IMR-90 (cell line): Measurements from ENCODE around the gene TAGAP. TPM values are rescaled to one million over a fixed set of nuclear protein-coding genes. Genes with fewer than 3 reads are reported as not detected.

ENCODE experiments used
- ATAC-seq: fragments of 200-7000 bp; cut with Tn5 transposase; 2 replicates; pipeline ENCODE4 v1.9.1; 2020; ENCODE audit warnings: low read depth, mild to moderate bottlenecking, moderate library complexity
- BruUV-seq: library from RNA; stranded (reverse); fragments of 400-500 nt; replicated peaks from 2 replicates; lab custom pipeline; 2021; lab: Mats Ljungman, UMichigan
- CTCF ChIA-PET: fragments of 300-600 bp; formaldehyde crosslinking; extraction: SDS; loops from one replicate; lab custom pipeline; 2021; ENCODE audit warnings: antibody characterized with exemption; lab: Yijun Ruan, JAX
- POLR2A ChIA-PET: fragments of 300-600 bp; sonication (Branson Sonifier 250); formaldehyde crosslinking; loops from one replicate; lab custom pipeline; 2022; ENCODE audit warnings: antibody characterized with exemption; ENCODE audit not compliant: unreplicated experiment; lab: Charles Lee
- DNase-seq: peaks from one replicate; pipeline ENCODE4 v3.0.0; 2013
- H2AFZ ChIP-seq: replicated peaks from 2 replicates; pipeline ENCODE3; 2013; ENCODE audit warnings: low read length, mild to moderate bottlenecking; ENCODE audit not compliant: poor library complexity
- H2AK5ac ChIP-seq: 2 replicates; pipeline ENCODE4 v1.6.1; 2013; ENCODE audit warnings: low read depth, low read length, inconsistent platforms
- H2AK9ac ChIP-seq: replicated peaks from 2 replicates; pipeline ENCODE3; 2013; ENCODE audit warnings: mild to moderate bottlenecking, low read depth, low read length, moderate library complexity; ENCODE audit not compliant: poor library complexity
- H2BK120ac ChIP-seq: 2 replicates; pipeline ENCODE4 v1.6.1; 2013; ENCODE audit warnings: low read depth, low read length, inconsistent platforms
- H2BK15ac ChIP-seq: 3 replicates; pipeline ENCODE4 v1.6.1; 2013; ENCODE audit warnings: low read depth, low read length, inconsistent platforms
- H2BK20ac ChIP-seq: 2 replicates; pipeline ENCODE4 v1.6.1; 2013; ENCODE audit warnings: low read depth, mild to moderate bottlenecking, inconsistent platforms, low read length, moderate library complexity
- H2BK5ac ChIP-seq: 2 replicates; pipeline ENCODE4 v1.6.1; 2013; ENCODE audit warnings: mild to moderate bottlenecking, low read depth, low read length, inconsistent platforms; ENCODE audit not compliant: poor library complexity, severe bottlenecking
- H3K14ac ChIP-seq: replicated peaks from 2 replicates; pipeline ENCODE4 v1.6.1; 2013; ENCODE audit warnings: low read depth, low read length, inconsistent platforms
- H3K18ac ChIP-seq: 2 replicates; pipeline ENCODE4 v1.6.1; 2013; ENCODE audit warnings: low read depth, low read length, control low read depth
- H3K23ac ChIP-seq: 2 replicates; pipeline ENCODE4 v1.6.1; 2013; ENCODE audit warnings: low read depth, low read length, inconsistent platforms
- H3K27ac ChIP-seq: 2 replicates; pipeline ENCODE4 v1.5.1; 2013; ENCODE audit warnings: mild to moderate bottlenecking, control low read depth, low read length; ENCODE audit not compliant: insufficient read depth
- H3K27me3 ChIP-seq: 2 replicates; pipeline ENCODE4 v1.6.1; 2013; ENCODE audit warnings: low read length; ENCODE audit not compliant: control insufficient read depth, insufficient read depth
- H3K36me3 ChIP-seq: 2 replicates; pipeline ENCODE4 v1.6.1; 2013; ENCODE audit warnings: low read length, mixed read lengths; ENCODE audit not compliant: control insufficient read depth, insufficient read depth
- H3K4ac ChIP-seq: 2 replicates; pipeline ENCODE4 v1.6.1; 2013; ENCODE audit warnings: low read depth, low read length, inconsistent platforms
- H3K4me1 ChIP-seq: 2 replicates; pipeline ENCODE4 v1.6.1; 2013; ENCODE audit warnings: low read length, mixed read lengths; ENCODE audit not compliant: control insufficient read depth, insufficient read depth
- H3K4me2 ChIP-seq: 2 replicates; pipeline ENCODE4 v1.6.1; 2013; ENCODE audit warnings: low read depth, mild to moderate bottlenecking, control low read depth, low read length, moderate library complexity
- H3K4me3 ChIP-seq: 2 replicates; pipeline ENCODE4 v1.5.1; 2013; ENCODE audit warnings: low read depth, mild to moderate bottlenecking, control low read depth, low read length, moderate library complexity; ENCODE audit not compliant: insufficient read depth
- H3K56ac ChIP-seq: 2 replicates; pipeline ENCODE4 v1.6.1; 2013; ENCODE audit warnings: low read length, inconsistent platforms; ENCODE audit not compliant: insufficient read depth; ENCODE audit errors: extremely low read depth
- H3K79me1 ChIP-seq, 2 experiments: 2 replicates each; pipeline ENCODE4 v1.6.1; 2013; ENCODE audit warnings: low read length in 2 of 2, inconsistent platforms in 1 of 2, low read depth in 1 of 2
- H3K9ac ChIP-seq: 2 replicates; pipeline ENCODE4 v1.6.1; 2013; ENCODE audit warnings: low read depth, low read length, control low read depth
- H3K9me1 ChIP-seq: 2 replicates; pipeline ENCODE4 v1.6.1; 2013; ENCODE audit warnings: low read length, inconsistent platforms; ENCODE audit not compliant: insufficient read depth
- H3K9me3 ChIP-seq: 2 replicates; pipeline ENCODE4 v1.6.1; 2013; ENCODE audit warnings: low read length; ENCODE audit not compliant: control insufficient read depth, insufficient read depth
- H4K20me1 ChIP-seq: 2 replicates; pipeline ENCODE4 v1.6.1; 2013; ENCODE audit warnings: low read length, inconsistent platforms; ENCODE audit not compliant: insufficient read depth
- H4K5ac ChIP-seq: 2 replicates; pipeline ENCODE4 v1.6.1; 2013; ENCODE audit warnings: mild to moderate bottlenecking, low read depth, low read length, control low read depth
- H4K8ac ChIP-seq, 2 experiments: 2 replicates each; pipeline ENCODE4 v1.6.1; 2013; ENCODE audit warnings: low read depth in 2 of 2, low read length in 2 of 2, control low read depth in 1 of 2, inconsistent platforms in 1 of 2
- H4K91ac ChIP-seq: 2 replicates; pipeline ENCODE4 v1.6.1; 2013; ENCODE audit warnings: low read depth, low read length, inconsistent platforms; ENCODE audit not compliant: insufficient read depth
- BHLHE40 ChIP-seq: fragments of 150-350 bp; IDR thresholded peaks from 2 replicates; pipeline ENCODE4 v1.6.1; 2016; ENCODE audit warnings: mild to moderate bottlenecking, low read depth, low read length
- CEBPB ChIP-seq: IDR thresholded peaks from 2 replicates; pipeline ENCODE4 v1.6.1; 2012; ENCODE audit warnings: low read depth, low read length, improper control_type of control experiment
- CHD1 ChIP-seq: IDR thresholded peaks from 2 replicates; pipeline ENCODE4 v1.6.1; 2012; ENCODE audit warnings: low read depth, low read length, improper control_type of control experiment
- CTCF ChIP-seq: conservative IDR thresholded peaks from 2 replicates; pipeline ENCODE4 v1.5.1; 2012; ENCODE audit warnings: mild to moderate bottlenecking, low read depth, low read length, improper control_type of control experiment
- ELK1 ChIP-seq: fragments of 150-350 bp; IDR thresholded peaks from 2 replicates; pipeline ENCODE4 v1.6.1; 2016; ENCODE audit warnings: low read depth, mild to moderate bottlenecking, low read length, moderate library complexity, borderline replicate concordance
- FOS ChIP-seq: fragments of 150-350 bp; IDR thresholded peaks from 2 replicates; pipeline ENCODE4 v1.6.1; 2016; ENCODE audit warnings: low read depth, low read length
- MAFK ChIP-seq: IDR thresholded peaks from 2 replicates; pipeline ENCODE4 v1.6.1; 2012; ENCODE audit warnings: low read depth, low read length, improper control_type of control experiment
- MAZ ChIP-seq: IDR thresholded peaks from 2 replicates; pipeline ENCODE4 v1.6.1; 2012; ENCODE audit warnings: low read depth, mild to moderate bottlenecking, low read length, improper control_type of control experiment, moderate library complexity, borderline replicate concordance
- MXI1 ChIP-seq: IDR thresholded peaks from 2 replicates; pipeline ENCODE4 v1.6.1; 2012; ENCODE audit warnings: low read depth, mild to moderate bottlenecking, low read length, moderate library complexity, borderline replicate concordance
- NFE2L2 ChIP-seq: fragments of 150-350 bp; IDR thresholded peaks from 2 replicates; pipeline ENCODE4 v1.6.1; 2016; ENCODE audit warnings: low read depth, mild to moderate bottlenecking, low read length
- POLR2A ChIP-seq: IDR thresholded peaks from 2 replicates; pipeline ENCODE4 v1.6.1; 2012; ENCODE audit warnings: mild to moderate bottlenecking, low read depth, low read length
- RAD21 ChIP-seq: IDR thresholded peaks from 2 replicates; pipeline ENCODE4 v1.6.1; 2012; ENCODE audit warnings: low read length, improper control_type of control experiment
- RCOR1 ChIP-seq: IDR thresholded peaks from 2 replicates; pipeline ENCODE4 v1.6.1; 2012; ENCODE audit warnings: mild to moderate bottlenecking, low read length, improper control_type of control experiment; ENCODE audit not compliant: insufficient replicate concordance
- RFX5 ChIP-seq: IDR thresholded peaks from 2 replicates; pipeline ENCODE4 v1.8.0; 2012; ENCODE audit warnings: low read depth, mild to moderate bottlenecking, low read length, moderate library complexity
- SMC3 ChIP-seq: fragments of 150-350 bp; IDR thresholded peaks from 2 replicates; pipeline ENCODE4 v1.6.1; 2016; ENCODE audit warnings: low read depth, mild to moderate bottlenecking, antibody characterized with exemption, low read length, moderate library complexity
- USF2 ChIP-seq: fragments of 150-350 bp; IDR thresholded peaks from 2 replicates; pipeline ENCODE4 v1.6.1; 2017; ENCODE audit warnings: mild to moderate bottlenecking, antibody characterized with exemption, low read length, low read depth
- WGBS, 2 experiments: methylation state at CpG; one replicate each; pipeline versions ENCODE4 v1.1.5 to v1.1.7; 2013; ENCODE audit warnings: missing lambda C conversion rate in 2 of 2; ENCODE audit not compliant: insufficient read length in 1 of 2; ENCODE audit errors: extremely low coverage in 2 of 2; 5-methylcytosine and 5-hydroxymethylcytosine counted together
- dilution Hi-C: fragments of 300-500 bp; cut with HindIII; formaldehyde crosslinking; loops from one replicate; pipeline ENCODE4 v1.14.3; 2018; ENCODE audit warnings: low sequenced_read_pairs; ENCODE audit not compliant: unreplicated experiment
- in situ Hi-C: fragments of 300-500 bp; cut with MboI; formaldehyde crosslinking; loops from 3 replicates; pipeline ENCODE4 v1.14.3; 2019; ENCODE audit warnings: low sequenced_read_pairs, inconsistent platforms, mixed read lengths
- intact Hi-C: fragments of 100-400 bp; cut with micrococcal nuclease; formaldehyde crosslinking; loops from 2 replicates; pipeline ENCODE4 v1.10.0; 2022
- polyA plus RNA-seq, 3 experiments: library from polyadenylated mRNA; depleted of rRNA; stranded (reverse); fragments of >200 nt; gene quantifications; 2 replicates each; pipeline ENCODE4 v1.2.3, GENCODE V29; 2012; ENCODE audit warnings: low replicate concordance in 1 of 3
- total RNA-seq: library from RNA; depleted of rRNA; stranded (reverse); fragments of >200 nt; gene quantifications from 2 replicates; pipeline ENCODE4 v1.2.3, GENCODE V29; 2012

Gene TAGAP
- total and polyA plus RNA-seq, 2 of the 4 experiments (the other 2 are of a cell fraction) = not detected

- Histone ChIP-seq H3K79me1 (no peaks in the 10 kb centered on the region), H3K56ac (no peak overlapping the region), H3K9me3 (no peaks in the 10 kb centered on the region), H2AFZ (no peak overlapping the region), H3K14ac (no peak overlapping the region), H2BK5ac (no peak overlapping the region), H3K9me1 (no peaks in the 10 kb centered on the region), H3K9ac (no peak overlapping the region), H3K4me1 (no peaks in the 10 kb centered on the region), H3K36me3 (no peaks in the 10 kb centered on the region), H4K20me1 (no peaks in the 10 kb centered on the region), H3K18ac (no peak overlapping the region), H2AK5ac (no peak overlapping the region), H3K4ac (no peak overlapping the region), H3K4me2 (no peak overlapping the region), H2AK9ac (no peak overlapping the region), H4K91ac (no peak overlapping the region), H2BK20ac (no peak overlapping the region), H2BK15ac (no peak overlapping the region), H3K27me3 (peaks cover 12% of the 10 kb centered on the region), H2BK120ac (no peak overlapping the region), H3K27ac (no peak overlapping the region), H4K8ac (no peak overlapping the region), H4K5ac (no peak overlapping the region), H3K4me3 (no peak overlapping the region), H3K23ac (no peak overlapping the region)
- ChIA-PET CTCF (interaction anchor here (0.9 kb wide), 1 partner anchor 73 kb away, joined by 3 read pairs; no protein-coding TSS in a partner anchor), POLR2A (no interaction called here)
- no peak for TF ChIP-seq RAD21
- no peak for TF ChIP-seq ELK1
- no peak for TF ChIP-seq FOS
- no peak for TF ChIP-seq MAFK
- no peak for TF ChIP-seq CEBPB
- no peak for TF ChIP-seq RCOR1
- no peak for TF ChIP-seq CTCF
- TF ChIP-seq MAZ = no peak
- no peak for TF ChIP-seq SMC3
- TF ChIP-seq BHLHE40 = no peak
- no peak for TF ChIP-seq RFX5
- no peak for TF ChIP-seq MXI1
- no peak for TF ChIP-seq USF2
- TF ChIP-seq CHD1 = no peak
- TF ChIP-seq NFE2L2 = no peak
- TF ChIP-seq POLR2A = no peak
- dilution Hi-C loops = no loop called here
- ATAC-seq = no peak
- in situ Hi-C loops = no loop called here
- WGBS, 2 experiments = no CpG with 5 or more reads among the region's 3 CpGs
- BruUV-seq = no TSS peak
- no peak for DNase-seq
- intact Hi-C loops = no loop called here
Measured at GRCh38 chr6:159089909-159090308, 45.1 kb upstream of the TAGAP start.
